H1 (cell line): ENCODE measurements around the gene BGN. TPM values are rescaled to one million over a fixed set of nuclear protein-coding genes. Genes with fewer than 3 reads are reported as not detected.
A peak's percentile ranks its signal among the peaks of the same experiment; 100 is the strongest.

Experiments used
- CTCF ChIA-PET: fragments of 300-600 bp; sonication (Branson Sonifier 250); formaldehyde crosslinking; loops from one replicate; lab custom pipeline; 2021; ENCODE audit not compliant: partially characterized antibody; lab: Charles Lee
- POLR2A ChIA-PET: fragments of 300-600 bp; sonication (Branson Sonifier 250); formaldehyde crosslinking; loops from one replicate; lab custom pipeline; 2021; ENCODE audit warnings: inconsistent platforms; ENCODE audit not compliant: partially characterized antibody; lab: Charles Lee
- DNase-seq, 2 experiments: peaks; one replicate each; pipeline versions ENCODE4 v3.0.0 to v3.0.0-alpha.2; 2010 to 2022; ENCODE audit warnings: low spot score in 2 of 2, low read depth in 1 of 2, mixed read lengths in 1 of 2
- FAIRE-seq: peaks from 2 replicates; lab custom pipeline; 2011; peaks lifted over from hg19 to GRCh38; lab: Jason Lieb, UNC
- H2AFZ ChIP-seq: 2 replicates; pipeline ENCODE4 v1.8.1; 2012; ENCODE audit warnings: low read length, inconsistent platforms
- H2AK5ac ChIP-seq: 2 replicates; pipeline ENCODE4 v1.6.1; 2013; ENCODE audit warnings: low read depth, low read length
- H2BK120ac ChIP-seq: replicated peaks from 2 replicates; pipeline ENCODE3; 2013; ENCODE audit warnings: low read depth, low read length, inconsistent platforms
- H2BK12ac ChIP-seq: 2 replicates; pipeline ENCODE4 v1.6.1; 2013; ENCODE audit warnings: low read depth, low read length
- H2BK15ac ChIP-seq: 2 replicates; pipeline ENCODE4 v1.6.1; 2013; ENCODE audit warnings: low read length
- H2BK20ac ChIP-seq: 2 replicates; pipeline ENCODE4 v1.6.1; 2013; ENCODE audit warnings: low read length
- H2BK5ac ChIP-seq: 2 replicates; pipeline ENCODE4 v1.6.1; 2013; ENCODE audit warnings: low read depth, low read length
- H3K14ac ChIP-seq: 2 replicates; pipeline ENCODE4 v1.6.1; 2013; ENCODE audit warnings: inconsistent platforms; ENCODE audit not compliant: insufficient read length
- H3K18ac ChIP-seq: 2 replicates; pipeline ENCODE4 v1.6.1; 2013; ENCODE audit warnings: low read length; ENCODE audit errors: extremely low read depth
- H3K23ac ChIP-seq: 2 replicates; pipeline ENCODE4 v1.6.1; 2013; ENCODE audit warnings: inconsistent platforms; ENCODE audit not compliant: insufficient read length
- H3K23me2 ChIP-seq: 2 replicates; pipeline ENCODE4 v1.6.1; 2013; ENCODE audit warnings: low read depth, low read length
- H3K27ac ChIP-seq: 2 replicates; pipeline ENCODE4 v1.6.1; 2011; ENCODE audit warnings: low read depth, low read length, inconsistent platforms
- H3K27me3 ChIP-seq, 4 experiments: replicated peaks in 1 of 4; 1 replicate in 1 of 4; 2 replicates in 3 of 4; pipeline versions ENCODE4 v1.6.1 to v1.8.1; 2011 to 2013; ENCODE audit warnings: low read length in 3 of 4, mild to moderate bottlenecking in 3 of 4, inconsistent platforms in 2 of 4, mixed read lengths in 2 of 4, moderate library complexity in 1 of 4; ENCODE audit not compliant: control insufficient read depth in 3 of 4, insufficient read depth in 3 of 4; ENCODE audit errors: extremely low read depth in 1 of 4
- H3K36me3 ChIP-seq, 4 experiments: 2 replicates each; pipeline versions ENCODE4 v1.6.1 to v1.8.1; 2011 to 2013; ENCODE audit warnings: mild to moderate bottlenecking in 4 of 4, low read length in 3 of 4, moderate library complexity in 2 of 4, control low read depth in 1 of 4, inconsistent platforms in 1 of 4; ENCODE audit not compliant: insufficient read depth in 4 of 4, control insufficient read depth in 2 of 4
- H3K4ac ChIP-seq: replicated peaks from 2 replicates; pipeline ENCODE3; 2013; ENCODE audit warnings: low read length, low read depth, mixed read lengths, inconsistent platforms; ENCODE audit not compliant: insufficient read length
- H3K4me1 ChIP-seq, 4 experiments: replicated peaks in 1 of 4; 1 replicate in 1 of 4; 2 replicates in 3 of 4; pipeline versions ENCODE4 v1.6.1 to v1.8.1; 2011 to 2013; ENCODE audit warnings: low read length in 3 of 4, inconsistent platforms in 2 of 4, mixed read lengths in 1 of 4; ENCODE audit not compliant: insufficient read depth in 4 of 4, control insufficient read depth in 3 of 4
- H3K4me2 ChIP-seq, 2 experiments: 2 replicates each; pipeline versions ENCODE4 v1.6.1 to v1.8.1; 2011 to 2013; ENCODE audit warnings: low read depth in 2 of 2, low read length in 2 of 2, control low read depth in 1 of 2, inconsistent platforms in 1 of 2, mild to moderate bottlenecking in 1 of 2; ENCODE audit not compliant: insufficient read depth in 1 of 2
- H3K4me3 ChIP-seq, 4 experiments: fragments of 200-600, 300-600 bp in 1 of 4; sonication (generic), shearing (Covaris generic), sonication (Bioruptor Twin) in 1 of 4; 2 replicates each; pipeline versions ENCODE4 v1.5.1 to v1.8.1; 2011 to 2016; ENCODE audit warnings: low read length in 4 of 4, low read depth in 3 of 4, control low read depth in 2 of 4, inconsistent platforms in 2 of 4, mild to moderate bottlenecking in 2 of 4, mixed read lengths in 1 of 4, moderate library complexity in 1 of 4; ENCODE audit not compliant: insufficient read depth in 2 of 4; ENCODE audit errors: extremely low read depth in 1 of 4
- H3K56ac ChIP-seq: replicated peaks from 2 replicates; pipeline ENCODE3; 2013; ENCODE audit warnings: low read depth, mild to moderate bottlenecking, mixed read lengths, low read length, inconsistent platforms; ENCODE audit not compliant: insufficient read length
- H3K79me1 ChIP-seq: 2 replicates; pipeline ENCODE4 v1.6.1; 2013; ENCODE audit warnings: low read depth, low read length, control low read depth
- H3K79me2 ChIP-seq, 2 experiments: 2 replicates each; pipeline versions ENCODE4 v1.6.1 to v1.8.1; 2012 to 2013; ENCODE audit warnings: low read length in 2 of 2, mild to moderate bottlenecking in 2 of 2, inconsistent platforms in 1 of 2; ENCODE audit not compliant: insufficient read depth in 2 of 2, control insufficient read depth in 1 of 2
- H3K9ac ChIP-seq, 4 experiments: replicated peaks in 1 of 4; 1 replicate in 1 of 4; 2 replicates in 3 of 4; pipeline versions ENCODE4 v1.6.1 to v1.8.1; 2011 to 2013; ENCODE audit warnings: low read depth in 3 of 4, low read length in 3 of 4, control low read depth in 2 of 4, mild to moderate bottlenecking in 2 of 4, moderate library complexity in 2 of 4, inconsistent platforms in 1 of 4; ENCODE audit errors: extremely low read depth in 1 of 4
- H3K9me3 ChIP-seq, 2 experiments: 2 replicates each; pipeline versions ENCODE4 v1.6.1 to v1.8.1; 2012 to 2013; ENCODE audit warnings: mild to moderate bottlenecking in 2 of 2, moderate library complexity in 2 of 2, control low read depth in 1 of 2, inconsistent platforms in 1 of 2, low read depth in 1 of 2, low read length in 1 of 2, mixed read lengths in 1 of 2; ENCODE audit not compliant: insufficient read depth in 2 of 2
- H4K20me1 ChIP-seq, 2 experiments: replicated peaks in 1 of 2; 2 replicates each; pipeline versions ENCODE3 to v1.8.1; 2011 to 2013; ENCODE audit warnings: inconsistent platforms in 2 of 2, low read length in 2 of 2, mild to moderate bottlenecking in 1 of 2; ENCODE audit not compliant: insufficient read depth in 2 of 2, control insufficient read depth in 1 of 2
- H4K5ac ChIP-seq: 2 replicates; pipeline ENCODE4 v1.6.1; 2013; ENCODE audit warnings: low read length, low read depth, mixed read lengths, inconsistent platforms; ENCODE audit not compliant: insufficient read length
- H4K8ac ChIP-seq: 2 replicates; pipeline ENCODE4 v1.8.0; 2013; ENCODE audit warnings: mild to moderate bottlenecking, moderate library complexity, low read length, inconsistent platforms; ENCODE audit not compliant: insufficient read depth; ENCODE audit errors: extremely low read depth
- H4K91ac ChIP-seq: replicated peaks from 2 replicates; pipeline ENCODE3; 2013; ENCODE audit warnings: low read length, mixed read lengths, inconsistent platforms; ENCODE audit not compliant: insufficient read length
- WGBS, 2 experiments: shearing (Covaris generic) in 1 of 2; methylation state at CpG; one replicate each; pipeline versions ENCODE4 v1.1.6 to v1.1.7; 2013 to 2015; ENCODE audit warnings: low lambda C conversion rate in 2 of 2, mixed read lengths in 2 of 2, inconsistent platforms in 1 of 2, low coverage in 1 of 2, missing lambda C conversion rate in 1 of 2; ENCODE audit not compliant: insufficient replicate concordance in 2 of 2, insufficient coverage in 1 of 2, insufficient read length in 1 of 2; ENCODE audit errors: extremely low coverage in 1 of 2, missing lambda C conversion rate in 1 of 2; 5-methylcytosine and 5-hydroxymethylcytosine counted together
- polyA plus RNA-seq, 7 experiments: library from polyadenylated mRNA; depleted of rRNA in 3 of 7; stranded (reverse) in 5 of 7; unstranded in 2 of 7; fragments of >200 nt in 5 of 7; fragments of 200-250 nt in 2 of 7; gene quantifications; 1 replicate in 5 of 7; 2 replicates in 1 of 7; 4 replicates in 1 of 7; pipeline versions ENCODE4 v1.2.1 to v1.2.3, GENCODE V29; 2011 to 2013; ENCODE audit warnings: missing spikeins in 2 of 7, mixed read lengths in 2 of 7
- total RNA-seq: library from RNA; stranded (reverse); fragmentation: NEBNext Ultra II Directional; extraction: Animal tissue kit (Norgen Biotek cat#: 25700); gene quantifications from 2 replicates; pipeline ENCODE4 v1.2.1, GENCODE V29; 2021

Gene BGN
- total and polyA plus RNA-seq, 2 of the 8 experiments (the other 6 are each of a cell fraction or from before 2014, with no cell fraction given): 1.8 to 2.4 TPM

GRCh38 chrX:153512501-153512893 is 17.7 kb downstream of the BGN start:
- Histone ChIP-seq H4K5ac (no peak overlapping the region), H3K23me2 (peaks cover 7% of the 10 kb centered on the region; the same call in 1 of the 2 replicates), H2AK5ac (peak overlapping the region; percentile 60; the same call in 1 of the 2 replicates), H3K9me3 (no peaks in the 10 kb centered on the region), H3K4me1 (peaks cover 0 to 1% (median 0%) of the 10 kb centered on the region in 4 experiments; a peak in 2 of 7 replicates), H3K79me2 (no peaks in the 10 kb centered on the region), H3K27me3 (peaks cover under 1 to 11% (median 10%) of the 10 kb centered on the region in 4 experiments), H2BK120ac (no peak overlapping the region), H3K56ac (peak overlapping the region; percentile 52), H2BK15ac (0 out of 2 replicates have a peak overlapping the region, but pooled peaks have one; percentile 81), H3K4me3 (no peak overlapping the region), H3K4ac (no peak overlapping the region), H3K4me2 (no peak overlapping the region), H3K36me3 (no peaks in the 10 kb centered on the region), H3K14ac (no peak overlapping the region), H4K8ac (0 out of 2 replicates have a peak overlapping the region, but pooled peaks have one; percentile 25), H2BK12ac (peak overlapping the region; percentile 68; the same call in 1 of the 2 replicates), H2BK20ac (0 out of 2 replicates have a peak overlapping the region, but pooled peaks have one; percentile 48), H3K79me1 (no peaks in the 10 kb centered on the region), H4K20me1 (peaks cover 0 to 8% of the 10 kb centered on the region in 2 experiments), H4K91ac (peak overlapping the region; percentile 54), H3K18ac (no peak overlapping the region), H2AFZ (no peak overlapping the region), H3K23ac (no peak overlapping the region), H2BK5ac (peak overlapping the region; percentile 83; the same call in 1 of the 2 replicates), H3K9ac (no peak overlapping the region), H3K27ac (no peak overlapping the region)
- no peak for DNase-seq
- FAIRE-seq: no peak
- ChIA-PET POLR2A (no interaction called here), CTCF (no interaction called here)
- 93 to 100% methylated on average over 1 of the region's 3 CpGs for WGBS, 2 experiments
